ENCODE measurements around the gene PFKFB2.

DNA sequence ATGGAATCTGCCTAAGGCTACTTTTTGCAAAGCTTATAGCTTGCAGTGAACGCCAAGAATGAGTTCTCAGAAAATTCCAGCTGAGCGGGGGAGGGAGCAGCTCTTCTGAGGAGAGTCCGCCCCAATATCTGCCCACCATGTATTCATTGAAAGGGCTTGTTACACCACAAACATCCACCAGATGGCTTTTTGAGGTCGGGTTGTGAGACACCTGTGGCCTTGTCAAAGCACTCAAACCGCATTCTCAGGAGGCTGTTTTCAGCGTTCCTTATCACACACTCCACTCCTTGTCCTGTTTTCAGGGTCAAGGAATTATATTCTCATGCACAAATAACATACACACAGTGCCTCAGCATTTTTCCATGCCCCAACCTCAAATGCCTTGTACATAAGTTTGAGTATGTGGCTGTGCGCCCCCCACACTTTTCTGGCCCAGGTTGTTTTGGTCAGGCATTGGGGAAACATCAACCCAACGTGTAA lies 31.7 kb downstream of the PFKFB2 start:
- TF ChIP-seq, protein P1, sequence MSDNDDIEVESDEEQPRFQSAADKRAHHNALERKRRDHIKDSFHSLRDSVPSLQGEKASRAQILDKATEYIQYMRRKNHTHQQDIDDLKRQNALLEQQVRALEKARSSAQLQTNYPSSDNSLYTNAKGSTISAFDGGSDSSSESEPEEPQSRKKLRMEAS (IDR thresholded peaks at IDR 0.05) = peak; percentile 26; the same call in 1 of the 2 replicates
- TF ChIP-seq, protein P2, sequence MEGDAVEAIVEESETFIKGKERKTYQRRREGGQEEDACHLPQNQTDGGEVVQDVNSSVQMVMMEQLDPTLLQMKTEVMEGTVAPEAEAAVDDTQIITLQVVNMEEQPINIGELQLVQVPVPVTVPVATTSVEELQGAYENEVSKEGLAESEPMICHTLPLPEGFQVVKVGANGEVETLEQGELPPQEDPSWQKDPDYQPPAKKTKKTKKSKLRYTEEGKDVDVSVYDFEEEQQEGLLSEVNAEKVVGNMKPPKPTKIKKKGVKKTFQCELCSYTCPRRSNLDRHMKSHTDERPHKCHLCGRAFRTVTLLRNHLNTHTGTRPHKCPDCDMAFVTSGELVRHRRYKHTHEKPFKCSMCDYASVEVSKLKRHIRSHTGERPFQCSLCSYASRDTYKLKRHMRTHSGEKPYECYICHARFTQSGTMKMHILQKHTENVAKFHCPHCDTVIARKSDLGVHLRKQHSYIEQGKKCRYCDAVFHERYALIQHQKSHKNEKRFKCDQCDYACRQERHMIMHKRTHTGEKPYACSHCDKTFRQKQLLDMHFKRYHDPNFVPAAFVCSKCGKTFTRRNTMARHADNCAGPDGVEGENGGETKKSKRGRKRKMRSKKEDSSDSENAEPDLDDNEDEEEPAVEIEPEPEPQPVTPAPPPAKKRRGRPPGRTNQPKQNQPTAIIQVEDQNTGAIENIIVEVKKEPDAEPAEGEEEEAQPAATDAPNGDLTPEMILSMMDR (IDR thresholded peaks at IDR 0.05) = peak; percentile 66
- no peak for TF ChIP-seq TP53 (CRISPR knock-in tag; IDR thresholded peaks at IDR 0.05)

Measured in A549 (cell line).